Esophagus squamous epithelium (tissue), 5 donors: ENCODE data around the gene ZNF865. TPM values are rescaled to one million over a fixed set of nuclear protein-coding genes. Genes with fewer than 3 reads are reported as not detected.

ENCODE experiments used
- DNase-seq: peaks from one replicate; lab custom pipeline; 2025; lab: John Stamatoyannopoulos, UW
- H3K27ac ChIP-seq, 4 donors: fragments of 200-600 bp; sonication (generic); one replicate each; pipeline ENCODE4 v1.5.1; 2016 to 2019; ENCODE audit warnings: mild to moderate bottlenecking in 1 of 4
- H3K27me3 ChIP-seq, 4 donors: fragments of 200-600 bp; sonication (generic); 1 replicate in 3 of 4; 2 replicates in 1 of 4; pipeline versions ENCODE4 v1.5.1 to v1.6.0; 2017 to 2021; ENCODE audit warnings: antibody characterized with exemption in 1 of 4
- H3K36me3 ChIP-seq, 3 donors: fragments of 200-600 bp; sonication (generic); one replicate each; pipeline ENCODE4 v1.5.1; 2016 to 2019
- H3K4me1 ChIP-seq, 3 donors: fragments of 200-600 bp; sonication (generic); one replicate each; pipeline ENCODE4 v1.5.1; 2017 to 2019
- H3K4me3 ChIP-seq, 4 donors: fragments of 200-600 bp; sonication (generic); 1 replicate in 3 of 4; 2 replicates in 1 of 4; pipeline ENCODE4 v1.5.1; 2016 to 2019; ENCODE audit warnings: mild to moderate bottlenecking in 2 of 4, moderate library complexity in 1 of 4
- H3K9me3 ChIP-seq, 3 donors: fragments of 200-600 bp; sonication (generic); one replicate each; pipeline ENCODE4 v1.5.1; 2016 to 2019
- CTCF ChIP-seq, 6 experiments: fragments of 450-650 bp in 4 of 6; fragments of 200-600 bp in 2 of 6; sonication (generic) in 2 of 6; IDR thresholded peaks; one replicate each; pipeline ENCODE4 v1.5.1; 2016 to 2019; ENCODE audit warnings: antibody characterized with exemption in 6 of 6, mild to moderate bottlenecking in 4 of 6, moderate library complexity in 4 of 6
- POLR2A ChIP-seq, 4 donors: fragments of 450-650 bp; IDR thresholded peaks; one replicate each; pipeline ENCODE4 v1.6.1; 2017; ENCODE audit warnings: antibody characterized with exemption in 4 of 4, mild to moderate bottlenecking in 4 of 4, moderate library complexity in 3 of 4
- WGBS, 2 donors: methylation state at CpG; one replicate each; pipeline ENCODE4 v1.1.5; 2018; 5-methylcytosine and 5-hydroxymethylcytosine counted together
- intact Hi-C: fragments of 100-400 bp; cut with DNase I; formaldehyde crosslinking; loops from one replicate; pipeline ENCODE4 v1.15.0; 2022
- total RNA-seq, 4 donors: library from RNA; depleted of rRNA; stranded (reverse); fragments of >200 nt; gene quantifications; one replicate each; pipeline ENCODE4 v1.1.0, GENCODE V29; 2016
- donor health status: DM: yes; HTN: yes; CAD: no.

ZNF865 gene
- total RNA-seq, 4 donors from 2014 or later = 2.7 to 5.3 (median 3.3) TPM

GRCh38 chr19:55585658-55586339, 19.6 kb upstream of the ZNF865 start:
- no peak for DNase-seq
- intact Hi-C loops = no loop called here
- Histone ChIP-seq H3K27ac (peak overlapping the region in 2 of 4 donors; percentile 30 to 59), H3K27me3 (peaks cover 0 to 16% (median 0%) of the 10 kb centered on the region in 4 donors), H3K4me3 (peak overlapping the region in 3 of 4 donors; percentile 13 to 51 (median 44)), H3K9me3 (no peaks in the 10 kb centered on the region), H3K4me1 (peaks cover 15 to 46% (median 25%) of the 10 kb centered on the region in 3 donors), H3K36me3 (no peaks in the 10 kb centered on the region)
- WGBS, 2 donors = 2 to 5% methylated on average over 20 to 23 of the region's 36 CpGs
- TF ChIP-seq CTCF (IDR thresholded peaks at IDR 0.05) = no peak
- no peak for TF ChIP-seq POLR2A (IDR thresholded peaks at IDR 0.05)

GRCh38 chr19:55586976-55587668, 18.3 kb upstream of the ZNF865 start:
- Histone ChIP-seq H3K9me3 (no peaks in the 10 kb centered on the region), H3K4me1 (peaks cover 9 to 33% (median 13%) of the 10 kb centered on the region in 3 donors), H3K4me3 (peak overlapping the region; percentile 6 to 58 (median 35)), H3K27me3 (peaks cover 0 to 16% (median 0%) of the 10 kb centered on the region in 4 donors), H3K27ac (peak overlapping the region in 3 of 4 donors; percentile 5 to 55 (median 25)), H3K36me3 (peaks cover 0 to 6% (median 0%) of the 10 kb centered on the region in 3 donors)
- WGBS, 2 donors = 1 to 2% methylated on average over 20 to 23 of the region's 40 CpGs
- DNase-seq = peak; percentile 67
- TF ChIP-seq CTCF (IDR thresholded peaks at IDR 0.05) (no peak), POLR2A (IDR thresholded peaks at IDR 0.05) (no peak)
- intact Hi-C loops = no loop called here

GRCh38 chr19:55588738-55589137, 16.7 kb upstream of the ZNF865 start:
- no peaks in the 10 kb centered on the region for H3K9me3 ChIP-seq
- intact Hi-C loops = no loop called here
- no peak overlapping the region for H3K4me3 ChIP-seq
- WGBS, 2 donors = 88 to 90% methylated on average over 7 to 8 of the region's 8 CpGs
- peaks cover 0 to 22% (median 0%) of the 10 kb centered on the region in 3 donors for H3K36me3 ChIP-seq
- DNase-seq = no peak
- peaks cover 0 to 16% (median 0%) of the 10 kb centered on the region in 4 donors for H3K27me3 ChIP-seq
- peaks cover 9 to 29% (median 13%) of the 10 kb centered on the region in 3 donors for H3K4me1 ChIP-seq
- H3K27ac ChIP-seq = no peak overlapping the region
- no peak for TF ChIP-seq POLR2A (IDR thresholded peaks at IDR 0.05)
- TF ChIP-seq CTCF (IDR thresholded peaks at IDR 0.05) = no peak

- Histone ChIP-seq H3K27ac (no peak overlapping the region), H3K4me1 (peaks cover 9 to 29% (median 13%) of the 10 kb centered on the region in 3 donors), H3K27me3 (peaks cover 0 to 13% (median 0%) of the 10 kb centered on the region in 4 donors), H3K9me3 (no peaks in the 10 kb centered on the region), H3K36me3 (peaks cover 0 to 28% (median 0%) of the 10 kb centered on the region in 3 donors), H3K4me3 (no peak overlapping the region)
- DNase-seq = no peak
- intact Hi-C loops = no loop called here
- no peak for TF ChIP-seq CTCF (IDR thresholded peaks at IDR 0.05)
- no peak for TF ChIP-seq POLR2A (IDR thresholded peaks at IDR 0.05)
- WGBS, 2 donors = 48 to 51% methylated on average over 7 of the region's 7 CpGs
These were observed 15.3 kb upstream of the ZNF865 start for GRCh38 chr19:55590109-55590508.

GRCh38 chr19:55590617-55591016, 14.8 kb upstream of the ZNF865 start:
- 66 to 76% methylated on average over 9 to 10 of the region's 10 CpGs for WGBS, 2 donors
- TF ChIP-seq CTCF (IDR thresholded peaks at IDR 0.05) (no peak), POLR2A (IDR thresholded peaks at IDR 0.05) (no peak)
- H3K9me3 ChIP-seq = no peaks in the 10 kb centered on the region
- peaks cover 7 to 25% (median 13%) of the 10 kb centered on the region in 3 donors for H3K4me1 ChIP-seq
- H3K27me3 ChIP-seq = peaks cover 0 to 8% (median 0%) of the 10 kb centered on the region in 4 donors
- intact Hi-C loops = no loop called here
- no peak overlapping the region for H3K27ac ChIP-seq
- no peak overlapping the region for H3K4me3 ChIP-seq
- no peak for DNase-seq
- H3K36me3 ChIP-seq = peaks cover 0 to 33% (median 0%) of the 10 kb centered on the region in 3 donors
